Neural cell (in vitro differentiated cells): ENCODE results near the gene TBC1D9.

Experiments
- CTCF ChIP-seq: fragments of 450-650 bp; IDR thresholded peaks from 2 replicates; pipeline ENCODE4 v1.5.1; 2014; ENCODE audit warnings: antibody characterized with exemption, mild to moderate bottlenecking, moderate library complexity; ENCODE audit not compliant: poor library complexity, severe bottlenecking
- POLR2AphosphoS5 ChIP-seq: IDR thresholded peaks from 2 replicates; pipeline ENCODE4 v1.6.1; 2012
- TF ChIP-seq, protein P1 (sequence below): IDR thresholded peaks from 2 replicates; pipeline ENCODE4 v1.6.1; 2012; ENCODE audit warnings: borderline replicate concordance

GRCh38 chr4:140691369-140691768, 64.8 kb downstream of the TBC1D9 start:
- TF ChIP-seq POLR2AphosphoS5 (no peak), CTCF (no peak)
- TF ChIP-seq, protein P1, sequence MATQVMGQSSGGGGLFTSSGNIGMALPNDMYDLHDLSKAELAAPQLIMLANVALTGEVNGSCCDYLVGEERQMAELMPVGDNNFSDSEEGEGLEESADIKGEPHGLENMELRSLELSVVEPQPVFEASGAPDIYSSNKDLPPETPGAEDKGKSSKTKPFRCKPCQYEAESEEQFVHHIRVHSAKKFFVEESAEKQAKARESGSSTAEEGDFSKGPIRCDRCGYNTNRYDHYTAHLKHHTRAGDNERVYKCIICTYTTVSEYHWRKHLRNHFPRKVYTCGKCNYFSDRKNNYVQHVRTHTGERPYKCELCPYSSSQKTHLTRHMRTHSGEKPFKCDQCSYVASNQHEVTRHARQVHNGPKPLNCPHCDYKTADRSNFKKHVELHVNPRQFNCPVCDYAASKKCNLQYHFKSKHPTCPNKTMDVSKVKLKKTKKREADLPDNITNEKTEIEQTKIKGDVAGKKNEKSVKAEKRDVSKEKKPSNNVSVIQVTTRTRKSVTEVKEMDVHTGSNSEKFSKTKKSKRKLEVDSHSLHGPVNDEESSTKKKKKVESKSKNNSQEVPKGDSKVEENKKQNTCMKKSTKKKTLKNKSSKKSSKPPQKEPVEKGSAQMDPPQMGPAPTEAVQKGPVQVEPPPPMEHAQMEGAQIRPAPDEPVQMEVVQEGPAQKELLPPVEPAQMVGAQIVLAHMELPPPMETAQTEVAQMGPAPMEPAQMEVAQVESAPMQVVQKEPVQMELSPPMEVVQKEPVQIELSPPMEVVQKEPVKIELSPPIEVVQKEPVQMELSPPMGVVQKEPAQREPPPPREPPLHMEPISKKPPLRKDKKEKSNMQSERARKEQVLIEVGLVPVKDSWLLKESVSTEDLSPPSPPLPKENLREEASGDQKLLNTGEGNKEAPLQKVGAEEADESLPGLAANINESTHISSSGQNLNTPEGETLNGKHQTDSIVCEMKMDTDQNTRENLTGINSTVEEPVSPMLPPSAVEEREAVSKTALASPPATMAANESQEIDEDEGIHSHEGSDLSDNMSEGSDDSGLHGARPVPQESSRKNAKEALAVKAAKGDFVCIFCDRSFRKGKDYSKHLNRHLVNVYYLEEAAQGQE, result no peak
